HG03139 (cell line): Measurements from ENCODE around the gene ACAT2.
A peak's percentile ranks its signal among the peaks of the same experiment; 100 is the strongest.
"Not testable (repeated sequence)": the region's sequence is repeated elsewhere in the genome, so short reads cannot be mapped to it uniquely, and the experiment has no call there.

Experiments used
- ATAC-seq: cut with Tn5 transposase; IDR thresholded peaks from one replicate; pipeline ENCODE4 v1.9.1; 2021; ENCODE audit not compliant: unreplicated experiment

Gene ACAT2

DNA sequence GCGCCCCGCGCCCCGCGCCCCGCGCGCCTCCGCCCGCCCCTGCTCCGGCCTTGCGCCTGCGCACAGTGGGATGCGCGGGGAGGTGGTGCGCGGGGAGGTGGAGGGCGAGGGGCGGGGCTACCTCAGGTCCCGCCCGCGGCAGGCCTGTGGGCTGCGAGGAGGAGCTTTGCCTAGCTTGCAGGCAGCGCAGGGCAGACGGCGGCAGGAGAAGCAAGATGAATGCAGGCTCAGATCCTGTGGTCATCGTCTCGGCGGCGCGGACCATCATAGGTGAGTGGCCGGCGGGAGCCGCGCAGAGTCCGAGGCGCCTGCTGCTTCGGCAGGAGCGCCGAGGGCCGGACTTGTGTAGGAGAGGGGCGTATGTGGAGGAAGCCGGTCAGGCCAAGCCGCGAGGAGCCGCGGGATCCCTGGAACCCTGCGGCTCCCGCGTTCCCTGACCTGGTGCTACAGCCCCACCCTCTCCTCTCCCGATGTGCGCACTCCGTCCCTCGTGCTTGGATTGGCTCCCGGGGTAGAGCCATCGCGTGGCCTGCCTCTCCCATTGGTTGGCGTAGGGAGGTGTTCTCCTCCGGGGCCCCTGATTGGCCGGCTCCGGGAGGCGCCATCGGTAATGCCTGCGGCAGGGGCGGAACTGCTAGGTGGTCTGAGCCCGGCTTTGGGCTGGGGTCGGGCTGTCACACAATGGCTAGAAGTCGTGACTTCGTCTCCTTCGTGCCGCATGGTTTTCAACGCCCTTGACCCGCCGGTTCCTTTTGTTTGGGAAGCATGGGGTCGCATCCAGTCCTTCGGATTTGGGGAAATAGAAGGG lies at the start of gene ACAT2:
ACAT2 (plus strand) TSS at position 173 of the 808 bp plus-strand sequence; CDS start at position 216, 43 bp downstream.
- peak; percentile 98 for ATAC-seq

GRCh38 chr6:159712389-159712788 lies 49.5 kb upstream of the ACAT2 start:
- ATAC-seq: not testable (repeated sequence)

- ATAC-seq: no peak
Measured at GRCh38 chr6:159713984-159714383, 47.9 kb upstream of the ACAT2 start.

DNA sequence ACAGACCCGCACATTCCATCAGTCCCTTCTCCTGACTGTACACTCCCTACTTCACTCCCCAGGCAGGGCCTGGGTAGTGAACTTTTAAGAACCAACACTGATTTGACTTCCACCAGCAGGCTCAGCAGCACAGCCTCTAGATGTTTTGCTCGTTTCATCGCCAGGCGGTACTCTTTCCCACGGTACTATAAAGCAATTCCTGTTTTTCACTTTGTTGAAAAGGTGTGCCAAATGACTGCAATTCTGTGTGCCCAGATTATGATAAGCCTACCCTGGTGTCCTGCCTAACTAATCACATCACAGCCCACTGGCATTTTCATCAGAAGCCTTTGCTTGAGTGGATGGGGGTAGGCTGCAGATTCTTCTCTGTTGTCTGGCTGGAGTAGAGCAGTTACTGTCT lies 47.4 kb upstream of the ACAT2 start:
- no peak for ATAC-seq

DNA sequence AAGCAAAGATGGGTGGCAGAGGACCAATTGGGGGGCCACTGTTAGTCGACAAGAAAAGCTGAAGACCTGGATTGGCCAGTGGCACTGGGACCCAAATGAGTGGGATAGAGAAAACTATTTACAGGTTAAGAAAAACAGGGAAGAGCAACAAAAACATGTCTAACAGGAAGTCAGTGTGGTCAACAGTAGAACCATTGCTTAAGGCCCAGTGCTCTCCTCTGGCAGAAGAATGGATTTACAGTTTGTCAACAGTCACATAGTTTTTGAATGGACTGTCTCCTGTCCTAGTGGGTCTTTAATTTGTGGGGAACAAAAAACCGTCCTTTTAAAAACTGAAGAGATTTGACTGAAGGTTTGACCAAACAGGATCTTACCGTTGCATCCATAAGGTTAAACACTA lies 46.7 kb upstream of the ACAT2 start:
- ATAC-seq: no peak

- ATAC-seq: no peak
Measured at GRCh38 chr6:159715605-159716004, 46.2 kb upstream of the ACAT2 start.

GRCh38 chr6:159716247-159717096 lies 45.4 kb upstream of the ACAT2 start:
- ATAC-seq: no peak

GRCh38 chr6:159718634-159719033 lies 43.2 kb upstream of the ACAT2 start:
- ATAC-seq: no peak

GRCh38 chr6:159719287-159719686 lies 42.6 kb upstream of the ACAT2 start:
- ATAC-seq: no peak

- ATAC-seq: no peak
Measured at GRCh38 chr6:159720708-159721107, 41.1 kb upstream of the ACAT2 start.

DNA sequence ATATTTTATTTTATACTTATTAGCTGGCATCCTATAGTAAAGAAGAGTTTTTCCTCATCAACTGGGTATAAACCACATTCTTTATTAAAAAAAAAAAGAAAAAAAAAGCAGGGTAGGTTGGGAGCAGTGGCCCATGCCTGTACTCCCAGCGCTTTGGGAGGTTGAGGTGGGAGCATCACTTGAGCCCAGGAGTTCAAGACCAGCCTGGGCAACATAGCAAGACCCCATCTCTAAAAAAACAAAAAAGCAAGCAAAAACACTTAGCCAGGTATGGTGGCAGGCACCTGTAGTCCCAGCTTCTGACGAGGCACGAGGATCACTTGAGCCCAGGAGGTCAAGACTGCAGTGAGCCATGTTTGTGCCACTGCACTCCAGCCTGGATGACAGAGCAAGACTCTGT lies 39.9 kb upstream of the ACAT2 start:
- not testable (repeated sequence) for ATAC-seq

DNA sequence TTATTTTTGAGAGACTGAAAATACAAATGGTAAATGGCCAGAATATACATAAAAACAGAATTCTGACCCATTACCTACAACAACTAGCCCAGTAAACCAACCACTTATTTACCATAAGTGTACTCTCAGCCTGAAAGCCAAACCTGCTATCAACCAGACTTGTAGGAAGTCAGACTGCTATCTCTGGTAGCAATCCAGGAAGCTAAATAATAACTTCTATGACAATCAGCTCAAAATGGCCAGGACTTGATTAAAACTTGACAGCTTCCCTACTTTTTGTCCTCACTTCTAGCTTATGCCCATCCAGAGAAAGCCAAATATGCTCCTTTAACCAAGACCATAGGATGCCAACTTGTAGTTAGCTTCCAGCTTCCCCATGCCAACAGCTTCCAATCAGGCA lies 39.2 kb upstream of the ACAT2 start:
- no peak for ATAC-seq

GRCh38 chr6:159723259-159723658 lies 38.6 kb upstream of the ACAT2 start:
- no peak for ATAC-seq

DNA sequence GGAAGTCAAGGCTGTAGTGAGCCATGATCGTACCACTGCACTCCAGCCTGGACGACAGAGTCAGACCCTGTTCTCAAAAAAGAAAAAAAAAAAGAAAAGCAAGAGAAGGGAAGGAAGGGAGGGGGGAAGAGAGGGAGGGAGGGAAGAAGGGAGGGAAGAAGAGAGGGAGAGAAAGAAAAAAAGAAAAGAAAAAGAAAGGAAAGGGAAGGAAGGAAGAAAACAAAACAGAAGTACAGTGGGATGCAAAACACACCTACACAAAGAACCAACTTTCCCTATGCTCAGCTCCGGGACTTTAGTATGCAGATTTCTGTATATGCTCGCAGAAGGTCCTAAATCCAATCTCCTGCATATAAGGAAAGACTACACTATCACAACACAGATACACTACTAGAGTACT lies 37.1 kb upstream of the ACAT2 start:
- no peak for ATAC-seq

DNA sequence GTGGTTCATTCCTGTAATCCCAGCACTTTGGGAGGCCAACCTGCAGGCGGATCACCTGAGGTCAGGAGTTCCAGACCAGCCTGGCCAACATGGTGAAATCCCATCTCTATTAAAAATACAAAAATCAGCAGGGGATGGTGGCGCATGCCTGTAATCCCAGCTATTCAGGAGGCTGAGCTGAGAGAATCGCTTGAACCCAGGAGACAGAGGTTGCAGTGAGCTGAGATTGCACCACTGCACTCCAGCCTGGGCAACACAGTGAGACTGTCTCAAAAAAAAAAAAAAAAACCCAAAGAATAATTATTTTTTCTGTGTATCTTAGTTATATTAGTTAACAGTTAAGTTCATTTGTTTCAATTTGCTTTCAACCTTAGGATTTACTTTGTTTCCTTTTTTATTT lies 36.6 kb upstream of the ACAT2 start:
- not testable (repeated sequence) for ATAC-seq

DNA sequence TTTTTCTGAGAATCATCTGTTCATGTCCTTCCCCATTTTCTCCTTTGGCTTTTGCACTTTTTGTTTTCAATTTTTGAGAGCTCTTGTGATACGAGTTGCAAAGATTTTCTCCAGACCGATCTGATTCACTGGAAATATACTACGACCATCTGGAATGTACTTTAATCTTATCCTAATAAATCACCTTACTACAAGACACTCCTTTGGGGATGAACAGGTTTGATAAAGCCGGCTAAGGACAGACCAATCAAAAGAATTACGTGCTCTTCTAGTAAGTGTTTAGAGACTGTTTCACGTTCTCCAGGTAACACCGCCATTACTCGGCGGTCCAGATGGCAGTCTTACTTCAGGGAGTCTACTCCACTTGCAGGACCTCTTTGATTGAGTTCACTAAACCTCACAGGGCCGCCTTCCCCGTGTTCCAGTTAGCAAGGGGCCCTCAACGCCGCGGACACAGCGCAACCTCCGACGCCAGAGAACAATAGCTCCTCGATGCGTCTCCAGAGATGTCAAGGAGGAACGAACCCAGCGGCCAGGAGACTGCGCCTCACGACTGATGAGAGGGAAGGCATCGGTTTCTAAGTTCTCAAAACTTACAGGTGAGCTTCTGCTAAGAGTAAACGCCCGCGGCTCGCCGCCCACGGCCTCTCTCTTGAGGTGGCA lies 35.5 kb upstream of the ACAT2 start:
- ATAC-seq: no peak

GRCh38 chr6:159726918-159727716 lies 34.7 kb upstream of the ACAT2 start, which contains the start of gene WTAP:
WTAP (plus strand) TSS chr6:159727506; CDS start chr6:159736266, 8,760 bp downstream.
- ATAC-seq: peak; percentile 75

DNA sequence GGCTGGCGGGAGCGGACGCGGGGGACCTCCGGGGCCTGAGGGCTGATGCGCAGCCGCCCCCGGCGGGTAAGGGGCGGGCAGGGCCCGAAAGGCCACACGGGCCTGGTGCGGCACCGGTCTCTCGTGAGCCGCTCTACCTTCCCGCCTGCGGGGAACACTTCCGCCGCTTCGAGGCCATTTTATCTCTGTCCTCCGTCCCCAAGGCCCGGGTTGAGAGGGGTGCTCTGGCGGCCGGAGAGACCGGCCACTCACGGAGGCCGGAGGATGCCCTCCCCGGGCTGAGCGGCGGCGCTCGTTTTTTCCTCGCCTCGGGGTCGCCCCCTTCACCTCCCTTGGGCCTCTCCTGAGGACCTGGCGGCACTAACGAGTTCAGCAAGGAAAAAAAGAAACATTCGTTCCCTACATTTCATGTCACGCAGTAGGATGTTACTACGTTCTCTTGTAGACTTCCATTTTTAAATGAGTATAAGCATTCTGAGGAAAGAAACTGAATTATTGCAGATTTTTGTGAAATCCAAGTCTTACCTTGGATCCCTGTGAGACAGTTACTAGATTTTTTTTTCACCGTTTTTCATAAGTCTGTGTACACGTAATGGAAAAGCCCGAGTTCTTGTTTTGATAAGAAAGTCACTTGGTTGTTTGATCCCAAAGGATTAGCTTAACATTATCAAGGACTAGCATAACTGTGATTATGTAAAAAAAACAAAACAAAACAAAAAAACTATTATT lies 34.0 kb upstream of the ACAT2 start:
- ATAC-seq: peak; percentile 36

DNA sequence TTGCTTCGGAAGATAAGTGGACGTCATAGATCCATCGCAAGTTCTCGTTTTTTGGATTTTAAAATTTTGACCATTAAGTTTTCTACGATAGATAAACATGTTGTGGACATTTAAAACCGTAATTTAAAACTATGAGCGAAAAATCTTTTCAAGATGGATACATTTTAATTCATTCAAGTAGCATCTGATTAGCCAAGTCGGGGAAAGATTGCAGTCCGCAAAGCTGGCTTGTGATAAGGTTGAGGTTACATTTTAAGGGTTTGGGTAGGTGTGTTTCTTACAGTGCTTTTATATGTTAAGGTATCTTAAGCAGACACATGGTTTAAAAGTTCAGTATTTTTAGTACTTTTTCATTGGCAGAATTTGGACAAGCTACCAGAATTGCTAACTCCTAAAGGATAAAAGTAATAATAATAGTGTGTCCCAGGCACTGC lies 33.3 kb upstream of the ACAT2 start:
- no peak for ATAC-seq
